ENCODE measurements around the gene PLEKHN1.

The PLEKHN1 gene

GRCh38 chr1:961132-961669 lies 5.1 kb upstream of the PLEKHN1 start:
- DNase-seq, result no peak

DNA sequence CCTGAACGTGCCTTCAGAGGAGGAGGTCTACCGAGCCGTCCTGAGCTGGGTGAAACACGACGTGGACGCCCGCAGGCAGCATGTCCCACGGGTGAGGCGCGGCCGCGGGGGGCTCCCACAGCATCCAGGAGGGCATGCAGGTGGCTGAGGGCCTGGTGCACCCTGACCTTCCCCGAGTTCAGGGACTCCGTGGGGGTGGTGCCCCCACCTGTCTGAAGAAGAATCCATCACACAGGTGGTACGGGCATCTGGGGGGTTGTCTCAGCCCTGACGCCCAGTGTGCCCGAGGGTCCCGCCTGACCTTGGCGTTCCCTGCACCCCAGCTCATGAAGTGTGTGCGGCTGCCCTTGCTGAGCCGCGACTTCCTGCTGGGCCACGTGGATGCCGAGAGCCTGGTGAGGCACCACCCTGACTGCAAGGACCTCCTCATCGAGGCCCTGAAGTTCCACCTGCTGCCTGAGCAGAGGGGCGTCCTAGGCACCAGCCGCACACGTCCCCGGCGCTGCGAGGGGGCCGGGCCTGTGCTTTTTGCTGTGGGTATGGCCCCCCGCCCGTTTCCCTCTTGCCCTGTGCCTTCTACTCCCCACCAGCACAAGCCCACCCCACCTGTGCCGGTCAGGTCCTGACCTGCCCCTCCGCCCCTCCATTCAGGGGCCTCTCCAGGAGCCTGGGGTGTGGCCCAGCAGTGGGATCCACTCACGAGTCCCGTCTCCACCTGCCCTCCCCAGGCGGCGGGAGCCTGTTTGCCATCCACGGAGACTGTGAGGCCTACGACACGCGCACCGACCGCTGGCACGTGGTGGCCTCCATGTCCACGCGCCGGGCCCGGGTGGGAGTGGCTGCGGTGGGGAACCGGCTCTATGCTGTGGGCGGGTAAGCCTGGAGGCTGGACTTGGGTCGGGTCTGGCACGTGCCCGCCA lies 3.6 kb upstream of the PLEKHN1 start:
- no peak for DNase-seq

DNA sequence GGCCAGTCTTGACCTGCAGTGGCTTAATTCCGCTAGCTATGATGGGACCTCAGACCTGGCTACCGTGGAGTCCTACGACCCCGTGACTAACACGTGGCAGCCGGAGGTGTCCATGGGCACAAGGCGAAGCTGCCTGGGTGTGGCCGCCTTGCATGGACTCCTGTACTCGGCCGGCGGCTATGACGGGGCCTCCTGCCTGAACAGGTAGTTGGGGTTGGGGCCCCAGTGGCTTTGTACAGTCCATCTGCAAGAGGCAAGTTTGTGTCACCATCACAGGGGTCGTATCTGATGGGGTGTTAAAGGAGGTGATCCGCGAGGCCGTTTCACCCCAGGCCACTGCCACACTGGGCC lies 3.0 kb upstream of the PLEKHN1 start:
- DNase-seq, result no peak

GRCh38 chr1:963746-964525 lies 2.3 kb upstream of the PLEKHN1 start:
- DNase-seq, result no peak

DNA sequence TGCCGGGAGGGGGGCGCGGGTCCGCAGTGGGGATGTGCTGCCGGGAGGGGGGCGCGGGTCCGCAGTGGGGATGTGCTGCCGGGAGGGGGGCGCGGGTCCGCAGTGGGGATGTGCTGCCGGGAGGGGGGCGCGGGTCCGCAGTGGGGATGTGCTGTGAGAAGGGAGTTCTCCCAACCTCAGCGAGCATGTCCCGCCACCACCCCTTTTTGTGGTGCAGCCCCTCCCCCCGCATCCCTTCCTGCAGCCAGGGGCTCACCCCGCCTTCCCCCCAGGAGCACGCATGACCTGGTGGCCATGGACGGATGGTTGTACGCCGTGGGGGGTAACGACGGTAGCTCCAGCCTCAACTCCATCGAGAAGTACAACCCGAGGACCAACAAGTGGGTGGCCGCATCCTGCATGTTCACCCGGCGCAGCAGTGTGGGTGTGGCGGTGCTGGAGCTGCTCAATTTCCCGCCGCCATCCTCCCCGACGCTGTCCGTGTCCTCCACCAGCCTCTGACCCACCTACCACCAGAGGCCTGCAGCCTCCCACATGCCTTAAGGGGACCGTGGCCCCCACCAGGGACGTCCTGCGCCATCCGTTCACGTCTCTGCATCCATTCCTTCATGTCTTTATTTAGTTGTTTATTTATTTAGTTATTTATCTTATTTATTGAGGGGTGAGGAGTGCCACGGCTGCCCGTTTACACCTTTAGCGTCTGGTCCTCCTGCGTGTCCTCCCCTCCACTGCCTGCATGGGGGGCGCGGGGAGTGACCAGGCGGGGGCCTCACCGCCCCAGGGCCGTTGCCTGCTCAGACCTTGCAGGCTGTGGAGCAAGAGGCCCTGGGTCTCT lies 1.4 kb upstream of the PLEKHN1 start:
- no peak for DNase-seq

GRCh38 chr1:965526-966134 lies 652 bp upstream of the PLEKHN1 start:
- DNase-seq, result no peak

GRCh38 chr1:966704-967300 lies 520 bp downstream of the PLEKHN1 start:
- DNase-seq, result peak; percentile 75

- DNase-seq, result no peak
Measured at GRCh38 chr1:967466-968343, 1.4 kb downstream of the PLEKHN1 start.

- DNase-seq, result no peak
Measured at GRCh38 chr1:969260-969855, 3.1 kb downstream of the PLEKHN1 start.

- no peak for DNase-seq
Measured at GRCh38 chr1:970242-970972, 4.1 kb downstream of the PLEKHN1 start.

DNA sequence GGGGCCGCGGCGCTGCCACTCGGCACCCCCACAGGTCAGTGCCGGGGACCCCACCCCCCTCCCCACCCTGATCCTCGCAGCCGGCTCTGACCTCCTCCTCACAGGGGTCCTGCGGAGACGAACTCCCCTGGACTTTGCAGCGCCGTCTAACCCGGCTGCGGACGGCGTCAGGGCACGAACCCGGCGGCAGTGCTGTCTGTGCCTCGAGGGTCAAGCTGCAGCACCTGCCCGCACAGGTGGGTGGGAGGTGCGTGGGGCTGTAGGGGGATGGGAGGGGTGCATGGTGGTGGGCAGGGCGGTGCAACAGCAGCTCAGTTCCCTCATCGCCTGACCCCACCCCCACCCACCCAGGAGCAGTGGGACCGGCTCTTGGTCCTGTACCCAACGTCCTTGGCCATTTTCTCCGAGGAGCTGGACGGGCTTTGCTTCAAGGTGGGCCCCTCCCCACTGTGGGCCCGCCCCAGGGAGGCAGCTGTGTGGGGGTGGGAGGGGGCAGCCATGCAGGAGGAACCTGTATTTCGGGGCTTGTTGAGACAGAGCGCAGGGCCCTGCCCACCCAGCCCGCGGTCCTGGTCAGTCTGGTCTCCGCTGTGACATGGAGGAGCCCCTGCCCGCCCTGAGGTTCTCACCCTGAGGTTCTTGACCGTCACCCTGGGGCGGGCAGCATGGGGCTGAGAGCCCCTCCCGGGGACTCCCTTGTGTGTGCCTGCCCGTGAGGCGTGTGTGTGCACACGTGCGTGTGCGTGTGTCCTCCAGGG lies 4.9 kb downstream of the PLEKHN1 start:
- DNase-seq, result no peak

DNA sequence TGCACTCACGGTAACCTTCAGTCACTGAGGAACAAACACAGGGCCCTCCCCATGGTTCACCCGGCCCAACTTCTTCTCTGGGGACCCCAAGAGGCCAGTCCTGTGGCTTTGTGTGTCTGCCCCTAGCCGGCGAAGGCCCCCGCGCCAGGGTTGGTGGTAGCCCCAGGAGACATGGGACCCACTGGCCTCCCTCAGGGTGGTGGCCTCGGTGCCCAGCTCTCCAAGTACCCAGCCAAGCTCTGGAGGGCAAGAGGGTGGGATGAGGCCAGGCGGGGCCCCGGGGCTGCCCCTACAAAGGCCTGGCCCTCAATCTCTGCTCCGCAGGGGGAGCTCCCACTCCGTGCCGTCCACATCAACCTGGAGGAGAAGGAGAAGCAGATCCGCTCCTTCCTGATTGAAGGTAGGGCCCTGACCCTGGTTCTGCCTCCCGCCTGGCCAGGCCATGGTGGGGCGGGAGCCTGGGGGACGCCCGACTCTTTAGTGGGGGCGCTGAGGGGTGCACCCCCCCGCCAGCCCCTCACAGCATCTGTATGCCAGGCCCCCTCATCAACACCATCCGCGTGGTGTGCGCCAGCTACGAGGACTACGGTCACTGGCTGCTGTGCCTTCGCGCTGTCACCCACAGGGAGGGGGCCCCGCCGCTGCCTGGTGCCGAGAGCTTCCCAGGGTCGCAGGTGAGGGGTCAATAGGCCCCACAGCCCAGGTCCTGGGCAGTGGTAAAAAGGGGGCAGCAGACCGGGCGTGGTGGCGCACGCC lies 5.6 kb downstream of the PLEKHN1 start:
- DNase-seq, result no peak

DNA sequence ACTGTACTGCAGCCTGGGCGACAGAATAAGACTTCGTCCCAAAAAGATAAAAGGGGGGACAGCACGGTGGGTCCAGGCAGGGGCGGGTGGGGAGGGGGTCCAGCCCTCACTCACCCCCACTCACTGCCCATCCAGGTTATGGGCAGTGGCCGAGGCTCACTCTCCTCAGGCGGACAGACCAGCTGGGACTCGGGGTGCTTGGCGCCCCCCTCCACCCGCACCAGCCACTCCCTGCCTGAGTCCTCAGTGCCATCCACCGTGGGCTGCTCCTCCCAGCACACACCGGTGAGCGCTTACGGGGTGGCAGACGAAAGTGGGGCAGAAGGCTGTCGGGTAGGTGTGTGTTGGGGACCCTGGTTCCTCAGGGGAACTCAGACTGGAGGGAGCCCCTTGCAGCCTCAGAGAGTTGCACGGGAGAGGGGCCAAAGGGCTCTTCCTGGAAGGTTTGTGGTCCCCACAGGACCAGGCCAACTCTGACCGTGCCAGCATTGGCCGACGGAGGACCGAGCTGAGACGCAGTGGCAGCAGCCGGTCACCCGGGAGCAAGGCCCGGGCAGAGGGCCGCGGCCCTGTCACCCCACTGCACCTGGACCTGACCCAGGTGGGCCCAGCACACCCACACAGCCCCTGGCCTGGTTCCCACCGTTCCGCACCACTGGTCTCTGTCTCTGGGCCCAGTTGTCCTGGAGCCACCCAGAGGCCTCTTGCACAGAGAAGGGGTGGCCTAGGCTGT lies 6.6 kb downstream of the PLEKHN1 start:
- no peak for DNase-seq

GRCh38 chr1:973459-974292 lies 7.4 kb downstream of the PLEKHN1 start:
- no peak for DNase-seq

GRCh38 chr1:974293-974640 lies 8.0 kb downstream of the PLEKHN1 start:
- DNase-seq, result no peak

- no peak for DNase-seq
Measured at GRCh38 chr1:974687-975328, 8.5 kb downstream of the PLEKHN1 start.

Data from fibroblast of skin of back (primary cell).